NCI-H226 (cell line): ENCODE results near the gene MEIS1.

Source experiments
- DNase-seq: peaks from one replicate; pipeline ENCODE4 v3.0.0-alpha.2; 2015

Gene MEIS1

DNA sequence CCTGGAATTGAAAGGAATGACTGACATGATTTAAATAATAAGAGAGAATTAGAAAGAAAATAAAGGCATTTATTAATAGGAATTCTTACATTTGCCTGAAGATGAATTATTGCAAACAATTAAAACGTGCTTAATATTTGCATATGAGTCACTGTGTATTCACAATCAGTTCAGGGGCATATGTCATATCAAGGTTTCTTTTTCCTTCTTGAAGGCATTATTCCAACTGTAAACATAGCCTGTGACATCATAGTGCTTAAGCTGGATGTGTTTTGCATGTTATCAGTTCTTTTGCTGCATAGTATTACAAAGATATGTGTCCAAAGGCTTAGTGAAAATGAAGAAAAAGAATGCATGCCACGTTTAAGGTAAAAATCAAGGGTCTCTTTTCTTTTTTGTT lies 80.8 kb downstream of the MEIS1 start:
- DNase-seq: peak; percentile 26

DNA sequence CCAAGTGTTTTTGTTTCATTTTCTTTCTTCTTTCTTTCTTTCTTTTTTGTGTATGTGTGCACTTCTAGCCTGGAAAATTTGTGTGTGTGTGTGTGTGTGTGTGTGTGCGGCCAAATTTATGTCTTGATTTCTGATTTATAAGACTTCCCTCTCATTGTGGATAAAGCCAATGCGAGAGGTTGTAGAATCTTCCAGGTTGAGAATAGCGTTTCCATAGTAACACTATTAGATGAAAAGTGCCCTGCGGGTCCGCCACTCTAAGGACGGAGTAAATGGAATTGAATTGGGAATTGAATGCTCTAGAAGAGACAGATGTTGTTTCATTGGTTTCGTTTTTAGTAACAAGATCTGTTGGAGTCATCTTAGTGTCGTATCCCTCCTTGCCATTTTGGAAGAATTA lies 81.6 kb downstream of the MEIS1 start:
- DNase-seq: no peak

DNA sequence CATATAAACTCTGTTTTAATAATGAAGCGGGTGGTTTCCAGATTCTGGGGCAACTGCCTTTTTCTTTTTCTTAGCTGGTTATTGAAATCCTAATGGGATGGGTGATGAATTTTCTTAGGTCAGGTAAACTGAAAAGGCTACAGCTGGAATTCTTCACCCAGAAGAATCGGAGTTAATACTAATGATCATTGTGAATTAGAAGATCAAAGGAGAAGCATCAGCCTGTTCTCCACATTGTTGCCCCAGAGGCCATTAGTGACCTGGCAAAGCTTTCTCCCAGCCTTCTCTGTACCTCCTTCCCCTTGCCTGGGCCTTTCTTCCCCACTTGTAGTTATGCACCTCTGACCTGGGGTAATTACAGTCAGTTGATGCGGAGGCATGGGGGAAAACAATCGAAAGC lies 82.8 kb downstream of the MEIS1 start:
- no peak for DNase-seq

- no peak for DNase-seq
Observed at GRCh38 chr2:66519264-66519843, 84.4 kb downstream of the MEIS1 start.

DNA sequence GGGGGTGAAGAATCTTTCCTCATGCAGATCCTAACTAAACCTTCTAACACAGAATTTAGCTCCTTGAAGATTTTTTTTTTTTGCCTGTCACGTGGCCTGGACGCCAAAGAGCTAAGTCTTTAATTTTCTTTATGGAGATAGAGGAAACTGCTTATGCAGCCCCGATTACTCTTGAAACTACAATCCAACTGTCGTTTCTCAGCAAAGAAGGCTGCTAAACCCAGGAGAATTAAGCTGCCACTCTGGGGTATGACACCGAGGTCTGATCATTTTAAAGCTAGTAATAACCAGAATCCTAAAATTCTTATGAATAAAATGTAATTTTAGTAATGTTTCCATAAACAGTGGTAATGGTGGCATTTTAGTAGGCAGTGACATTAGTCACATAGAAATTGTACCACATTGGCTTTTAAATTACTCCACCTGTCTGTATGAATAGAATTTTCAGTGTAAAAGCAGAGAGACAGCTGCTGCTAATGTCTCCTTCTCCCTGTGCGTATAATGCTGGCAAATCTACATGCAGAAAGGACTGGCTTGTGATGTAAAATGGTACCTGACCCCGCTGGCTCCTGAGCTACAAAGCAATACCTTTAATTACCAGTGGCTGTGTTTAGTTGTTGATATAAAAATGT lies 86.5 kb downstream of the MEIS1 start:
- DNase-seq: no peak

DNA sequence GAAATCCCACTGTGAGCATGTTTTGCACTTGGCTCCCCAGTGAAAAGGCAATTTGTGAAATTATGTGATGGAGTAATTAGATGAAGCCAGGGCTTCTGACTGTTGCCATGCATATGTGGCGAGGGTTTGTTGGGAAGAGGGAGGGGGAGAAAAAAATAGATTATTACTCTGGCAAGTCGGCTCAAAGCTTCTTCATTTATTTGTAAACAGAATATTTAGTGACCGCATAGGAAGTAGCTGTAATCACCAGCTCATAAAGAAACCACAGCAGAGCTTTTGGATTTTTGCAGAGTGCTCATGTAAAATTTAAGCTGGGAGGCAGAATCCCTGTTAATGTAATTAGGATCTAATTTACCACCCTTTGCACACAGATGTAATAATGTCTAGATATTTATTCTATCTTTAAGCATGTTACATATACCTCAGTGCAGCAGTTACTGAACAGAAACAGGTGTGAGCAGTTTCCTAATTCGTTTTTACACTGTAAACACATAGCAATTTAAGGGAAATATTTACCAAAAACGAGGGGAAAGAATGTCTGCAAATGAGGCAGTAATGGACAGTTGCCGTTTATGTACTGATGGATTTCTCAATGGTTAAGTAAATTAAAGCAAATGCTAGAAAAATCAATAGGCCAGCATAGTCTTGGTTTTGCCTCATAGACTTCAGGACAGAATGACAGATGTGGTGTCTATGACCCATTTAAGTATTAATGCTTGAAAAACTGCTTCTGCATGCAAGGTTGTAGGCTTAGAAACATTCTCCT lies 87.9 kb downstream of the MEIS1 start:
- DNase-seq: no peak

- no peak for DNase-seq
Observed at GRCh38 chr2:66523377-66523969, 88.5 kb downstream of the MEIS1 start.

GRCh38 chr2:66523990-66524389 lies 89.1 kb downstream of the MEIS1 start:
- DNase-seq: no peak

- DNase-seq: no peak
Observed at GRCh38 chr2:66525606-66526005, 90.7 kb downstream of the MEIS1 start.

GRCh38 chr2:66526180-66526579 lies 91.3 kb downstream of the MEIS1 start:
- no peak for DNase-seq

GRCh38 chr2:66528974-66529724 lies 94.2 kb downstream of the MEIS1 start:
- no peak for DNase-seq

GRCh38 chr2:66530651-66531050 lies 95.7 kb downstream of the MEIS1 start:
- no peak for DNase-seq

DNA sequence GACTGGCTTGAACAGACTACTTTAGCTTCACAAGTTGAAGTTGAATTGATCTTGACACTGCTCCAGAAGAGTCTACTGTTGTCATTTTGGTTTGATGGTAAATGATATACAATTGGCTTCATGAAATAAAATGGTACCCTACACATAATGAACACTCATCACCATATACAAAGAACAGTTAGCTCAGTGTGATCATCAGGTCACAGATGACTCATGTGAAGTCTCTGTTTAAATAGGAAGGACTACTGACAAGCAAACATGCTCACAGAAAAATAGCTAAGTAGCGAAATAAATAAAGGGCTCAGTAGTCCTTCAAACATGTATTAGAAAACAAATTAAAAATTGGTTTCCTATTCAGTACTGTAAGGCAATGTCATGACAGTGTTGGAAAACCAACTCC lies 96.2 kb downstream of the MEIS1 start:
- DNase-seq: no peak

- DNase-seq: no peak
Observed at GRCh38 chr2:66531567-66531966, 96.6 kb downstream of the MEIS1 start.

DNA sequence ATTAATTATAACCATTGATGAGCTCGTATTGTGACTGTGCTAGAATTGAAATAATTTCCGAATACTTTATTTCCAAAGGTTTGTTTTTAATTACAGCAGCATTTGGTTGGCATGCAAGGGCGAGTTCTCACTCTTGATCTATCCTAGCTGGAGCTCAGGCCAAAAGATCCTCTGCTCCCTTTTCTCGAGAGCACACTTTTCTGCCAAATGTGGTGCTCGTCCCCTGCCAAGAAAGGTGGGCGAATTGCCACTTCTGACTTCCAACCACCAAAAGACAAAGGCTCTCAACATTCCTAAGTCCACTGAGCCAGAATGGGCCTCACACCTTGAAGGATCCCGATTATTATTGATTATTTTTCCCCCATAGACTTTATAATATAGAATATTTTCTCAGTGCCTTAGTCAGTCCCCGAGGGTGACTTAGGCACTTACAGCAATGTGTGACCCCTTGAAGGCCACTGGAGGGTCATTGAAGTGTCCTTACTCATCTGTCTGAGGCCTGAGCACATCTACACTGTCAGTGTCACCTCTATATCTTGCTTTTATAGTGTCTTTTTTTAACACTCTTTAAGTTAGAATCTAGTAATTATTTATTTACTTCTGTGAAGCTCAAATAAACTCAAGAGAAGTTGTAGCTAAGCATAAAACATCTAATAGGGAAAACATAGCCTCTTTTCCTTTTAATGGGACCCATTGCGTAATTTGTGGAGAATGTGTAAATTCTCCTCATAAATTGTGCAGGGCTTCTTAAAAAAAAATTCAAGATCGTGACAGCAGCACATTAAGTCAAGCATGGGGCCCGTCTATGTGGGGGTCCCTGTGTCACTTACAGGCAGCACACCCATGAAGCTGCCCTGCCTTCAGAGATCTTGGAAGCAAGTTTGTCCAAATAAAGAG lies 98.3 kb downstream of the MEIS1 start:
- DNase-seq: no peak

GRCh38 chr2:66534461-66534860 lies 99.5 kb downstream of the MEIS1 start:
- DNase-seq: no peak

DNA sequence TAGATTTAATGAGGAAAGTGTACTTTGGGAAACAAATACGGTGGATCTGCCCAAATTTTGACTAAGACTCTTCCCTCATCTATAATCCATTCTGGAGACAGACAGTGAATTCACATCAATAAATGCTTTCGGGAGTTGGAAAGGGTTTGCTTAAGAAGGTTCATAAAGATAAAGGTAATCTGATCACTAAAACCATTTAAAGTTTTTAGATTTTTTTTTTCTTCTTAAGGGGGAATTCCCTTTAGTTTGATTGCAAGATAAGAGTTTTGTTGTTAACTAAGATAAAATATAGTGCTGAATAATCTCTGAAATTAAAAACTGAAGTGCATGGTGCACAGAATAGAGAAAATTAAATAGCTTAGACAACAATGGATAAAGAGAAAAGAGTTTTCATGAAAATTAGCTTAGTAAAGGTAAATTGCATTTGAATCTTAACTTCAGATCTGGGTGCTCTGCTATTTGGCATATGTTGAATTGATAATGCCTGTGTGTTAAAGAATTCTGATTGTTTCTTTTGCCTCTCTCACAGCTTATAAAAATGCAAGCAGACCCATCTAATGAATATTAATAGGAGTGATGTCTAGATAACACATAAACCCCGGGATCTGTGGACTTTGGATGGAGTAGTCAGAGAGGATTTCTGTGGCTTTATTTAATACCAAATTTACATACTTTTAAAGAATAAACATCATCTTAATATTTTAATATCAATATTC lies 100.8 kb downstream of the MEIS1 start:
- DNase-seq: no peak

DNA sequence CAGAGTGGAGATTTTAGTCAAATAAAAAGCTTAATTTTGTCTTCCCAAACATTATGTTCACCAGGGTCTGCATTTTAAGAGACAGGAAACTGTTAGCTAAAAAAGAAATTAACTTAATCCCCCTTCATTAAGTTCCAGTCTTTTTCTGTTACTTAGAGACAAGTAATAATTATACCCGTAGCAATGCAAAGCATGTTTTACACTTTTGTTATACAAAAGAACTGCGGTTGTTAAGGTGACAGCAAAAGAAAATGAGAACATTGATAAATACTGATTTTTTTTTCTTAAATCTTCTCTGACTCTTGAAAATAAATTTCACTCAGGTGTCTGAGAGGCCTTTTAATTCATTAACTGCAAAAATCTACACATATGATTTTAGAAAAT lies 101.4 kb downstream of the MEIS1 start:
- no peak for DNase-seq

DNA sequence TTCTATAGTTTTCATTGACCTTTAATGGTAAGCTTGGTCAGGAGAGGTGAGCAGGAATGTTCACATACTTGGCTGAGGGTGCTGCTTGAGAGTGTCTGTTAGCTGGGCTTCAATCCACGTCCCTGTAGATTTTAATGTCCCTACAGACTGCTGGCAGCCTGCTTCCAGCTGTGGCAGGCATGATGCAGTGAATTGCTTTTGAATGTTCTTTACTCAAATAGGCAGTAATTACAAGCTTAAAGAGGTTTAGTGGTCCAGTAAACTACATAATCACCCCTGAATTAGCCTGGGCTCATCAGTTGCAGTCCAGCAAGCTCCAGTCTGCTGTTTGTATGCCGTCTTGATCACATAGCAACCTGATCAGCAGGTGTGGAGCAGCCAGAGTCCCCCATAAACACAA lies 102.1 kb downstream of the MEIS1 start:
- DNase-seq: no peak

DNA sequence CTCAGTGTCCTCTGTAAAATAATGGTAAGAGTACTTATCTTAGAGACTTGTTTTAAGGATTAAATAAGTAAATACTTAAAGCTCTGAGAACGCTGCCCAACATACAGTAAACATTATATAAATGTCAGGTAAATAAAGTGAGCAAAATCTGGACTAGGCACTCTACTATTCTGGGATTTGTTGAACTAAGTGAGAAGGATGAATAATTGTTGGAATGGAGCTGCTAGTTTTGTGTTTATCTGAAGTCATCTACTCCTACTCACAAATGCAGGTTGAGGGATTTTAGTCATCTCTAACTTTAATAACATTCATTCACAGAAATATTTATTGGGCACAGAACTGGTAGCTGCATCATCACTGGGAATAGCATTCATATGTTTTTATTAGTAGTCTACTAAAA lies 103.4 kb downstream of the MEIS1 start:
- DNase-seq: no peak

- peak; percentile 15 for DNase-seq
Observed at GRCh38 chr2:66539452-66539851, 104.5 kb downstream of the MEIS1 start.

DNA sequence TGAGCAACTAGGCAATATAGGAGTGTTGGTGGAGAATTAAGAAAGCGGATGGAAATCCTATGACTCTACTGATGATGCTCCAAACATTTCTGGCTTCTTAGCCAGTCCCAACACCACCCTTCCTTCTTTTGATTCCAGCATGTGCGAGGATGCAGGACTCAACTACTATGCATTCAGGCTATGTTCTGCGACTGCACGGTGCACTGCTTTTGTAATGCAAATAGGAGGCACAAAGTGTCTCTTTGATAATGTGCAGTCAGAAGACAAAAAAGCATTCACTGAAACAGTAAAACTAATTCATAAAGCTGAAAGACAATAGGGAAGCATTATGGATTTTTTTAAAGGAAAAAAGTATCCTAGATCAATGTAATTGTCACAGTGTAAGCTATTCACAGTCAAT lies 106.7 kb downstream of the MEIS1 start:
- DNase-seq: no peak
